CD4-positive, alpha-beta memory T cell (primary cell): ENCODE data around the gene SLC10A6. TPM values are rescaled to one million over a fixed set of nuclear protein-coding genes. Genes with fewer than 3 reads are reported as not detected.

Source experiments
- CTCF ChIA-PET: fragments of 350-600 bp; sonication (Branson Sonifier 250); formaldehyde crosslinking; loops from one replicate; lab custom pipeline; 2021; ENCODE audit warnings: inconsistent platforms; ENCODE audit not compliant: partially characterized antibody; lab: Charles Lee
- POLR2A ChIA-PET: fragments of 350-600 bp; sonication (Branson Sonifier 250); formaldehyde crosslinking; loops from one replicate; lab custom pipeline; 2021; ENCODE audit not compliant: partially characterized antibody; lab: Charles Lee
- DNase-seq, 5 donors: peaks; one replicate each; pipeline versions ENCODE4 v3.0.0 to v3.0.0-alpha.2; 2020 to 2022; ENCODE audit warnings: mixed read lengths in 1 of 5
- H3K27ac ChIP-seq: one replicate; pipeline ENCODE4 v1.7.0; 2013; ENCODE audit warnings: low read depth, low read length
- H3K27me3 ChIP-seq: 2 replicates; pipeline ENCODE4 v1.7.0; 2013; ENCODE audit warnings: mild to moderate bottlenecking, low read length, moderate library complexity; ENCODE audit not compliant: insufficient read depth
- H3K36me3 ChIP-seq: 2 replicates; pipeline ENCODE4 v1.7.0; 2013; ENCODE audit warnings: mild to moderate bottlenecking, low read length, moderate library complexity; ENCODE audit not compliant: insufficient read depth
- H3K4me1 ChIP-seq: 2 replicates; pipeline ENCODE4 v1.7.0; 2013; ENCODE audit warnings: mild to moderate bottlenecking, low read length, moderate library complexity; ENCODE audit not compliant: insufficient read depth
- H3K4me3 ChIP-seq, 2 donors: one replicate each; pipeline ENCODE4 v1.7.0; 2013; ENCODE audit warnings: low read length in 2 of 2, mild to moderate bottlenecking in 1 of 2
- H3K9me3 ChIP-seq, 2 donors: one replicate each; pipeline ENCODE4 v1.7.0; 2013; ENCODE audit warnings: low read length in 2 of 2, control low read depth in 1 of 2; ENCODE audit not compliant: control insufficient read depth in 1 of 2
- H3K27ac Mint-ChIP-seq, 7 donors: one replicate each; pipeline ENCODE4 v1.8.0; 2020 to 2021; ENCODE audit warnings: mixed read lengths in 7 of 7, mild to moderate bottlenecking in 6 of 7, inconsistent platforms in 3 of 7, moderate library complexity in 3 of 7
- H3K27me3 Mint-ChIP-seq, 2 donors: one replicate each; pipeline ENCODE4 v1.8.0; 2020 to 2021; ENCODE audit warnings: mixed read lengths in 2 of 2
- H3K36me3 Mint-ChIP-seq, 2 donors: one replicate each; pipeline ENCODE4 v1.8.0; 2020 to 2021; ENCODE audit warnings: mixed read lengths in 2 of 2, inconsistent platforms in 1 of 2, mild to moderate bottlenecking in 1 of 2
- H3K4me1 Mint-ChIP-seq, 4 donors: one replicate each; pipeline ENCODE4 v1.8.0; 2020 to 2021; ENCODE audit warnings: mixed read lengths in 4 of 4, mild to moderate bottlenecking in 1 of 4
- H3K4me3 Mint-ChIP-seq, 8 donors: one replicate each; pipeline ENCODE4 v1.8.0; 2020 to 2021; ENCODE audit warnings: mixed read lengths in 8 of 8, mild to moderate bottlenecking in 7 of 8, moderate library complexity in 6 of 8, inconsistent platforms in 3 of 8
- H3K9me3 Mint-ChIP-seq, 8 donors: one replicate each; pipeline ENCODE4 v1.8.0; 2020 to 2021; ENCODE audit warnings: mixed read lengths in 8 of 8, mild to moderate bottlenecking in 5 of 8, inconsistent platforms in 3 of 8, moderate library complexity in 1 of 8
- intact Hi-C: fragments of 100-400 bp; cut with micrococcal nuclease; formaldehyde crosslinking; loops from one replicate; pipeline ENCODE4 v1.15.1; 2023
- polyA plus RNA-seq, 2 donors: library from polyadenylated mRNA; unstranded; fragments of 300-500 nt; fragmentation: Illumina TruSeq; gene quantifications; one replicate each; pipeline ENCODE4 v1.2.3, GENCODE V29; 2021
- total RNA-seq, 2 experiments: library from RNA; stranded (reverse); gene quantifications; one replicate each; pipeline ENCODE4 v1.2.3, GENCODE V29; 2021

The SLC10A6 gene
- total and polyA plus RNA-seq, 4 experiments from 2014 or later, result not detected

- Histone ChIP-seq H3K36me3 (no peaks in the 10 kb centered on the region), H3K4me1 (no peaks in the 10 kb centered on the region), H3K4me3 (no peak overlapping the region), H3K27ac (no peak overlapping the region), H3K27me3 (no peaks in the 10 kb centered on the region), H3K9me3 (no peaks in the 10 kb centered on the region)
- no peak overlapping the region for H3K27ac Mint-ChIP-seq
- ChIA-PET POLR2A (no interaction called here), CTCF (interaction anchor here (2.2 kb wide), 1 partner anchor 324 kb away, joined by 6 read pairs; no protein-coding TSS in a partner anchor)
- H3K27me3 Mint-ChIP-seq, result peaks cover 1% of the 10 kb centered on the region in 2 donors
- no peaks in the 10 kb centered on the region for H3K4me1 Mint-ChIP-seq
- DNase-seq, result no peak
- H3K36me3 Mint-ChIP-seq, result peaks cover 0 to 14% of the 10 kb centered on the region in 2 donors
- no peak overlapping the region for H3K4me3 Mint-ChIP-seq
- H3K9me3 Mint-ChIP-seq, result peaks cover 3 to 16% (median 9%) of the 10 kb centered on the region in 8 donors
- intact Hi-C loops, result no loop called here
These were observed 29.6 kb downstream of the SLC10A6 start for GRCh38 chr4:86819561-86819960.

GRCh38 chr4:86818841-86819240, 30.3 kb downstream of the SLC10A6 start:
- Histone ChIP-seq H3K27ac (no peak overlapping the region), H3K9me3 (no peaks in the 10 kb centered on the region), H3K4me1 (no peaks in the 10 kb centered on the region), H3K4me3 (no peak overlapping the region), H3K27me3 (no peaks in the 10 kb centered on the region), H3K36me3 (no peaks in the 10 kb centered on the region)
- H3K4me1 Mint-ChIP-seq, result no peaks in the 10 kb centered on the region
- peaks cover 3 to 18% (median 10%) of the 10 kb centered on the region in 8 donors for H3K9me3 Mint-ChIP-seq
- ChIA-PET CTCF (interaction anchor here (1.0 to 3.7 kb wide), 3 partner anchors 296 to 323 kb away, joined by 3 to 15 read pairs (median 6); no protein-coding TSS in a partner anchor), POLR2A (no interaction called here)
- no peak overlapping the region for H3K4me3 Mint-ChIP-seq
- peaks cover 0 to 18% of the 10 kb centered on the region in 2 donors for H3K36me3 Mint-ChIP-seq
- no peak for DNase-seq
- intact Hi-C loops, result no loop called here
- H3K27me3 Mint-ChIP-seq, result peaks cover 1% of the 10 kb centered on the region in 2 donors
- no peak overlapping the region for H3K27ac Mint-ChIP-seq

- Histone ChIP-seq H3K27ac (no peak overlapping the region), H3K27me3 (no peaks in the 10 kb centered on the region), H3K36me3 (no peaks in the 10 kb centered on the region), H3K4me1 (no peaks in the 10 kb centered on the region), H3K4me3 (no peak overlapping the region), H3K9me3 (no peaks in the 10 kb centered on the region)
- CTCF ChIA-PET, result interaction anchor here (0.9 to 3.7 kb wide), 4 partner anchors 9 to 322 kb away, joined by 3 to 15 read pairs (median 4); no protein-coding TSS in a partner anchor
- Mint-ChIP-seq H3K9me3 (peaks cover 3 to 18% (median 10%) of the 10 kb centered on the region in 8 donors), H3K27me3 (peaks cover 1% of the 10 kb centered on the region in 2 donors), H3K27ac (no peak overlapping the region), H3K4me1 (no peaks in the 10 kb centered on the region), H3K4me3 (no peak overlapping the region), H3K36me3 (peaks cover 0 to 23% of the 10 kb centered on the region in 2 donors)
- POLR2A ChIA-PET, result no interaction called here
- no peak for DNase-seq
- intact Hi-C loops, result no loop called here
These were observed 31.0 kb downstream of the SLC10A6 start for GRCh38 chr4:86818211-86818610.

GRCh38 chr4:86816501-86817273, 32.5 kb downstream of the SLC10A6 start:
- CTCF ChIA-PET, result interaction anchor here (0.9 to 3.7 kb wide), 2 partner anchors 294 to 317 kb away, joined by 3 to 15 read pairs; no protein-coding TSS in a partner anchor
- H3K9me3 ChIP-seq, result no peaks in the 10 kb centered on the region
- Mint-ChIP-seq H3K36me3 (peaks cover 0 to 31% of the 10 kb centered on the region in 2 donors), H3K9me3 (peaks cover 3 to 18% (median 10%) of the 10 kb centered on the region in 8 donors), H3K4me3 (no peak overlapping the region), H3K27me3 (peaks cover 1% of the 10 kb centered on the region in 2 donors), H3K27ac (peak overlapping the region in 1 of 7 donors; percentile 73), H3K4me1 (no peaks in the 10 kb centered on the region)
- intact Hi-C loops, result no loop called here
- H3K36me3 ChIP-seq, result no peaks in the 10 kb centered on the region
- H3K4me1 ChIP-seq, result no peaks in the 10 kb centered on the region
- POLR2A ChIA-PET, result no interaction called here
- no peak overlapping the region for H3K4me3 ChIP-seq
- DNase-seq, result no peak
- H3K27ac ChIP-seq, result no peak overlapping the region
- no peaks in the 10 kb centered on the region for H3K27me3 ChIP-seq

- Mint-ChIP-seq H3K27me3 (peaks cover 1% of the 10 kb centered on the region in 2 donors), H3K9me3 (peaks cover 3 to 18% (median 10%) of the 10 kb centered on the region in 8 donors), H3K4me3 (peak overlapping the region in 1 of 8 donors; percentile 48), H3K4me1 (no peaks in the 10 kb centered on the region), H3K36me3 (peaks cover 0 to 39% of the 10 kb centered on the region in 2 donors), H3K27ac (no peak overlapping the region)
- no peaks in the 10 kb centered on the region for H3K36me3 ChIP-seq
- H3K9me3 ChIP-seq, result no peaks in the 10 kb centered on the region
- no peak for DNase-seq
- H3K4me3 ChIP-seq, result no peak overlapping the region
- no peaks in the 10 kb centered on the region for H3K4me1 ChIP-seq
- no peaks in the 10 kb centered on the region for H3K27me3 ChIP-seq
- no peak overlapping the region for H3K27ac ChIP-seq
- CTCF ChIA-PET, result interaction anchor here (3.7 kb wide), 1 partner anchor 293 kb away, joined by 15 read pairs; no protein-coding TSS in a partner anchor
- intact Hi-C loops, result no loop called here
- POLR2A ChIA-PET, result no interaction called here
These were observed 33.5 kb downstream of the SLC10A6 start for GRCh38 chr4:86815653-86816052.

- Histone ChIP-seq H3K27ac (no peak overlapping the region), H3K9me3 (no peaks in the 10 kb centered on the region), H3K27me3 (no peaks in the 10 kb centered on the region), H3K36me3 (no peaks in the 10 kb centered on the region), H3K4me1 (no peaks in the 10 kb centered on the region), H3K4me3 (no peak overlapping the region)
- peaks cover 0 to 13% (median 6%) of the 10 kb centered on the region in 8 donors for H3K9me3 Mint-ChIP-seq
- no peak for DNase-seq
- POLR2A ChIA-PET, result no interaction called here
- H3K27me3 Mint-ChIP-seq, result no peaks in the 10 kb centered on the region
- no peaks in the 10 kb centered on the region for H3K4me1 Mint-ChIP-seq
- CTCF ChIA-PET, result no interaction called here
- intact Hi-C loops, result no loop called here
- no peak overlapping the region for H3K4me3 Mint-ChIP-seq
- no peak overlapping the region for H3K27ac Mint-ChIP-seq
- H3K36me3 Mint-ChIP-seq, result peaks cover 0 to 43% of the 10 kb centered on the region in 2 donors
These were observed 38.3 kb downstream of the SLC10A6 start for GRCh38 chr4:86810847-86811246.

GRCh38 chr4:86809809-86810208, 39.4 kb downstream of the SLC10A6 start:
- Mint-ChIP-seq H3K36me3 (peaks cover 0 to 35% of the 10 kb centered on the region in 2 donors), H3K27ac (no peak overlapping the region), H3K27me3 (no peaks in the 10 kb centered on the region), H3K4me3 (no peak overlapping the region), H3K9me3 (peaks cover 0 to 4% (median 0%) of the 10 kb centered on the region in 8 donors), H3K4me1 (no peaks in the 10 kb centered on the region)
- Histone ChIP-seq H3K36me3 (no peaks in the 10 kb centered on the region), H3K27ac (no peak overlapping the region), H3K4me3 (no peak overlapping the region), H3K27me3 (no peaks in the 10 kb centered on the region), H3K4me1 (no peaks in the 10 kb centered on the region), H3K9me3 (no peaks in the 10 kb centered on the region)
- ChIA-PET POLR2A (no interaction called here), CTCF (no interaction called here)
- no peak for DNase-seq
- intact Hi-C loops, result no loop called here
